ENCODE measurements around the gene CLCNKA.

Gene CLCNKA

DNA sequence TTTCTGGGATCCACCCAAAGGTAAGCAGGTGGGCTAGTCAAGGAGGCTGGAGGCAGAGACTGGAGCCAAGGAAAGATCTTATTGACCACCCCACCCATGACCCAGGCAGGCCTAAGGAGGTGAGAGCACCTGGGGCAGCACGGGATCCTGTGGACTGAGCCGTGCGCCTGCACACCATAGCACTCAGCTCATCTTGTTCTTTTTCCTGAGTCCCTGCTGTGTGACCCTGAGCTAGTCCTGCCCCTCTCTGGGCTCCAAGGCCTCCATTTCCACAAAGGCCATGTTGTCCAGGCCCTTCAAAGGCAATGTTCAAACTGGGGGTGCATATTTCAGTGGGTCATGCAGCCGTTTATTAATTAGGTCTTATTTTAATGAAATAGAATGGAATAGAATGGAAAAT, 44.4 kb downstream of the CLCNKA start:
- no peak for DNase-seq

- peak; percentile 47 for DNase-seq
These were observed 45.4 kb downstream of the CLCNKA start for GRCh38 chr1:16067127-16067768.

DNA sequence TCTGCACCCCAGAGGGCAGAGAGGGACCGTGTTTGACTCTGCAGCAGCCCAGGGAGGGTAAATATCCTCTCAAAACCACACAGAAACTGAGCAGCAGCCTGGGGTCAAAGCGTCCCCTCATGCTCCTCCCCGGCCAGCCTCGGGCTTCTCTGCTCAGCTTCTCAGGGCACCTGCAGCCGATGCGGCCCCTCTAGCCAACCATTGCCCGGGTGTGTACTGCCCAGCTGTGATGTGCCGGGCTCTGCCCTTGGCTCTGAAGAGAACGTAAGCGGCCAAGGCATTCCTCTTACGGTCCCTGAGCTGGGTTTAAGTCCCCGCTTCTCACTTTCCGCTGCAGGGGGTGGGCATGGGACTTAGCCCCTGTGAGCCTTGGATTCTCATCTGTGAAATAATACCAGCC, 46.1 kb downstream of the CLCNKA start:
- DNase-seq, result no peak

GRCh38 chr1:16068356-16069270, 46.8 kb downstream of the CLCNKA start:
- no peak for DNase-seq

- no peak for DNase-seq
These were observed 49.0 kb downstream of the CLCNKA start for GRCh38 chr1:16070640-16071355.

DNA sequence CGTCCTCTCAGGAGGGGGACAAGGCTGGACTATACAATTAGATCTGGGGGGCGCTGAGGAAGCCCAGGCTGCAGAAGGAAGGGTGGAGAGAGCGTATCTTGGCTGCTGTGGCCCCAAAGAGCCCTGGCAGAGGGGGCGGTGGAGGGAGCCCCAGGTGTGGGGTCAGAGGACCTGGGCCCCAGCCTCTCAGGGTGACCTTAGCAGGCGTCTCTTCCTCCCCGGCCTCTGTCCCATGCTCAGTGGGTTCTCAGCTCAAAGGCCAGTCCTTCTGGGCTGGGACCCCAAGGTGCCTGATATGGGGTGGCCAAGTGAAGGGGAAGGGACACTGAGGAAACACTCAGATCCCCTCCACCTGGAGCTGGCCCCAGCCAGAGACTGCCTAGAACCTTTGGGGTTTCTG, 49.8 kb downstream of the CLCNKA start:
- no peak for DNase-seq

DNA sequence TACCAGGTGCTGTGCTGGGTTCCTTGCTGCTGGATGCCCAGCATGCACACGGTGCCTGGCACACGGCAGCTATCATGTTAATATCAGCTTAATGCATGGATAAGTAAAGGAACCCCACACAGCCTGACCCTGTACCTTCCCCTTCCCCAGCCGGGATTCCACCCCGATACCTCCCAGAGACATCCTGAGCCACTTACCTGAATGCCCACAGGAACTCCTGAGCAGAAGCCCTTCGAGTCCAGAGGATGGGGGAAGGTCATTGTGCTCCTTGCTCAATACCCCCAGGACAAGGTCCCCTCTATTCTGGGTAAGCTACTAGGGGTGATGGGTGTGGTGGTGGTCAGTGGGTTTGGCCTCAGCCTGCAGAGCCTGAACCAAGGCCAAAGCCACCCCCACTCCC, 50.3 kb downstream of the CLCNKA start:
- DNase-seq, result no peak

GRCh38 chr1:16072616-16073484, 51.0 kb downstream of the CLCNKA start:
- DNase-seq, result no peak

GRCh38 chr1:16073490-16074119, 51.8 kb downstream of the CLCNKA start, which contains the start of gene FAM131C:
Gene FAM131C, minus strand, starts transcription at chr1:16073651. Its CDS starts 209 bp downstream, at chr1:16073442.
- no peak for DNase-seq

DNA sequence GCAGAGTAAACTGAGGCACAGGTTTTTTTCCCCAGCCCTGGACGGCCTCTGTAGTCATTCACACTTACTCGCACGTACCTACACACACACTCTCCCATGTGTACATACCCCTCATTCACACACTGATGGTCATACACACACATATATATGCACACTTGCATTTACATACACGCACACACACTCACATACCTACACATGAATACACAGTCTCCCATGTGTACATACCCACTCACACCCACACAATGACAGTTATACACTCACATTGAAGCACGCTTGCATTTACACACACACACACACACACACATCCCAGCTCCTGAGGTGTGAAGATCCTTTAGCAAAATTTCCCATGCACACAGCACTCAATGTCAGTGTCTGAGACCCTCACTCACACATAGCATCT, 52.4 kb downstream of the CLCNKA start:
- DNase-seq, result no peak

- no peak for DNase-seq
These were observed 53.6 kb downstream of the CLCNKA start for GRCh38 chr1:16075337-16076030.

GRCh38 chr1:16076031-16076864, 54.4 kb downstream of the CLCNKA start:
- no peak for DNase-seq

DNA sequence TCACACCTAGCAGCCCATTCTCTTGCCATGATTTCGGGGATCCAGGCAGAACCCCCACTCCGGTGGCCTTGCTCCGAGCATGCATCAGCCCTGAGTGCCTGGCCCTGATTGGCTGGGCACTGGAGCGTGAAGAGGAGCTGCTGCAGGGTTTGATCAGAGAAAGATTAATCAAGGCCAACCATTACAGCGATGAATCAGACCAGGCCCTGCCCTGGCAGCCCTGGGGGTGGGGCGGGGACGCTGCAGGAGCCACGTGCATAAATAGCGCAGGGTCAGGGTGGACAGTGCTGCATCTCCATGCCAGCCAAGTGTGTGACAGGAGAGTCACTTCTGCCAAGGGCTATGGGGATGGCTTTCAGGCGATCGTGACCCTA, 55.0 kb downstream of the CLCNKA start:
- no peak for DNase-seq

DNA sequence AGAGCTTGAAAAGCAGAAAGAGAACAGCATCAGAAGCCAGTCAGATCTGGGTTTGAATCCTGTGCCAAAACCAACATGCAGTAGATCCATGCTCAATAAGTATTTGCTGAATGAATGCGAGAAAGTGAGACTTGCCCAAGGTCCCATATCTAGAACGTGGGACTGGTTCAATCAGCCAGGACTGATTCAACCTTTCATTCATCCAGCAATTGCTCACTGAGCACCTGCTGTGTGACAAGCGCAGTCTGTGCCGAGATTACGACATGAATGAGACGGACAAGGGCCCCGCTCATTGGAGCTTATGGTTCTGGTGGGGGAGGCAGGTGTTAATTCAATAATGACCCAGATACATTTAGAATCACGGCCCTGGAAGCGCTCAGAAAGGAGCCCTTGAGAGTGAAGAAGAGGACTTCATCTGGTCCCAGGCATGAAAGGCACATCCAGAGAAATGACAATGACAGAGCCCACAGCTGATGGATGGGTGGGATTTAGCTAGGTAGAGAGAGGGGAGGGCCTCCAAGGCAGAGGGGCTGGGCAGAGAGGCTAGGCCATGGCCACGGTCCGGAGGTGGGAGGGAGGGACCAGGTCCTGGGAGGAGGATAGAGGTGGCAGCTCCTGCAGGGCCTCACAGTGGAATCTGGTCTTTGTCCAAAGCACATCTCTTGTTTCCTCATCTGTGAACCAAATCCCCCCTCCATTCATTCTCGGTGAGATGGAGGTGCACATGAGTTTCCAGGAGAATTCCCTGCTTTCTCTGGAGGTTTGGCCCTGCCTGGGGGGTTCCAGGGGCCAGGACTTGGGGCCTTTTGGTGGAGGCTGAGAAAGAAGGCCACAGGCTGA, 55.8 kb downstream of the CLCNKA start:
- DNase-seq, result no peak

DNA sequence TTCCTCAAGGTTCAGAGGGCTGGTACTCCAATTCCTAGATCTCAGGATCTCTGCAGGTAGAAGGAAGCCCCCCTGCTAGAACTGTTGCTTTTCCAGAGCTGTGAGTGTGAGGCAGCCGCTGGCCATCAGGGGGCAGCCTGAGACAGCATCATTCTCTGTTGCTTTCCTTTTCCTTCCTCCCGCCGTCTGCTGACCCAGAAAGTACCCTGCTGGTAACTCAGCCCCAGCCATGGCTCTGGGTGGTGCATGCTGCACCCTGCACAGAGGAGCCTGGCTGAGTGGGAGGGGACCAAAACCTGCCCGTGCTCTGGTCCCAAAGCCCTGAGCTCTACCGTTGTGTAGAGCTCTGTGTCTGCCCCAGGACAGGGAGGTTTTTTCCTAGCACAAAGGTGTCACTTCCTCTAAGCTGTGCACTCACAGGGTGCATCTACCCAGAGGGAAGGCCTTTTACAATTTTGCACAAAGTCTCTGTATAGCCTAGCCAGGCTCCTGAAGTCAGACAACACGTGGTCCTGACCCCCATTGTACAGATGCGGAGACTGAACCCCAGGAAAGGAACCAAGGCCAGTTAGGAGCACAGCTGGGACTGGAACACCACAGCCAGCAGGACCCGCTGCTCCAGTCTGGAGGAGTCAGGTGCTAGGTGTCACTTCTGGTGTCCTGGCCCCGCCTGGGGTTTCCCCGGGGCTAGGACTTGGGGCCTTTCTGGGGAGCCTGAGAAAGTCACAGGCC, 57.3 kb downstream of the CLCNKA start:
- DNase-seq, result peak; percentile 31

- no peak for DNase-seq
These were observed 58.8 kb downstream of the CLCNKA start for GRCh38 chr1:16080422-16081150.

- no peak for DNase-seq
These were observed 59.8 kb downstream of the CLCNKA start for GRCh38 chr1:16081636-16082035.

Measured in NCI-H524 treated with DMSO at 0.1 percent for 48 hours (cell line).